A549 (cell line): ENCODE results near the gene ANTKMT. TPM values are rescaled to one million over a fixed set of nuclear protein-coding genes. Genes with fewer than 3 reads are reported as not detected.

Source experiments
- ATAC-seq, 2 experiments: fragments of 200-7000 bp in 1 of 2; fragments of >200 bp in 1 of 2; cut with Nextera tagmentation in 1 of 2; cut with Tn5 transposase in 1 of 2; 3 replicates each; pipeline versions ENCODE4 v1.8.0 to v1.9.1; 2018 to 2020; ENCODE audit warnings: mild to moderate bottlenecking in 1 of 2, moderate library complexity in 1 of 2
- CTCF ChIA-PET: fragments of 300-600 bp; sonication (Branson Sonifier 250); formaldehyde crosslinking; extraction: SDS; loops from one replicate; lab custom pipeline; 2021; ENCODE audit warnings: antibody characterized with exemption, inconsistent platforms; lab: Yijun Ruan, JAX
- POLR2A ChIA-PET: fragments of 350-600 bp; formaldehyde crosslinking; extraction: SDS; loops from one replicate; lab custom pipeline; 2021; ENCODE audit warnings: antibody characterized with exemption, inconsistent platforms; lab: Yijun Ruan, JAX
- DNase-seq, 2 experiments: peaks; one replicate each; pipeline versions ENCODE4 v3.0.0 to v3.0.0-alpha.2; 2011 to 2016; ENCODE audit warnings: low read depth in 1 of 2, low spot score in 1 of 2
- FAIRE-seq: peaks from 2 replicates; lab custom pipeline; 2011; peaks lifted over from hg19 to GRCh38; lab: Jason Lieb, UNC
- H3K27ac ChIP-seq, 2 experiments: fragments of >200 bp; sonication (Bioruptor Twin); formaldehyde crosslinking; 3 replicates each; pipeline ENCODE4 v1.5.1; 2016 to 2017
- H3K4me1 ChIP-seq: fragments of >200 bp; sonication (Bioruptor Twin); formaldehyde crosslinking; 3 replicates; pipeline ENCODE4 v1.6.1; 2016
- H3K4me2 ChIP-seq: fragments of >200 bp; sonication (Bioruptor Twin); formaldehyde crosslinking; 3 replicates; pipeline ENCODE4 v1.6.1; 2016
- H3K4me3 ChIP-seq: fragments of >200 bp; sonication (Bioruptor Twin); formaldehyde crosslinking; 3 replicates; pipeline ENCODE4 v1.5.1; 2016
- H3K9me3 ChIP-seq: fragments of >200 bp; sonication (Bioruptor Twin); formaldehyde crosslinking; 3 replicates; pipeline ENCODE4 v1.6.1; 2016
- BHLHE40 ChIP-seq: IDR thresholded peaks from 2 replicates; pipeline ENCODE4 v1.6.1; 2012; ENCODE audit warnings: low read depth, low read length, inconsistent platforms
- CBX2 ChIP-seq: fragments of 200-600 bp; sonication (generic); IDR thresholded peaks from 2 replicates; pipeline ENCODE4 v1.6.1; 2016; ENCODE audit warnings: low read depth, mild to moderate bottlenecking, borderline replicate concordance
- CBX8 ChIP-seq: fragments of 200-600 bp; sonication (generic); IDR thresholded peaks from 2 replicates; pipeline ENCODE4 v1.6.1; 2016
- CHD2 ChIP-seq: fragments of 150-350 bp; IDR thresholded peaks from 2 replicates; pipeline ENCODE4 v1.6.1; 2014; ENCODE audit warnings: low read length; ENCODE audit not compliant: partially characterized antibody
- CHD4 ChIP-seq: fragments of 200-600 bp; sonication (generic); IDR thresholded peaks from 2 replicates; pipeline ENCODE4 v1.6.1; 2016; ENCODE audit warnings: antibody characterized with exemption, mild to moderate bottlenecking, borderline replicate concordance
- ESRRA ChIP-seq: fragments of 150-350 bp; IDR thresholded peaks from 2 replicates; pipeline ENCODE4 v1.6.1; 2014; ENCODE audit warnings: mild to moderate bottlenecking, low read length, borderline replicate concordance
- FOSL2 ChIP-seq, 2 experiments: fragments of 450-650 bp in 1 of 2; fragments of >200 bp in 1 of 2; sonication (Bioruptor Twin) in 1 of 2; formaldehyde crosslinking; IDR thresholded peaks; 2 replicates each; pipeline versions ENCODE4 v1.5.0 to v1.6.1; 2016 to 2020; ENCODE audit warnings: mild to moderate bottlenecking in 1 of 2, moderate library complexity in 1 of 2
- GATA3 ChIP-seq: IDR thresholded peaks from 2 replicates; pipeline ENCODE4 v1.6.1; 2012; ENCODE audit warnings: borderline replicate concordance
- HDAC2 ChIP-seq: fragments of 200-600 bp; sonication (generic); IDR thresholded peaks from 2 replicates; pipeline ENCODE4 v1.6.1; 2016
- HES2 ChIP-seq: fragments of >200 bp; sonication (Bioruptor Twin); formaldehyde crosslinking; IDR thresholded peaks from 2 replicates; pipeline ENCODE4 v1.6.1; 2016
- HOXA7 ChIP-seq: fragments of 250-450 bp; sonication (Bioruptor Pico); IDR thresholded peaks from 2 replicates; pipeline ENCODE4 v1.5.0; 2020; ENCODE audit warnings: mild to moderate bottlenecking, moderate library complexity
- HOXB5 ChIP-seq: fragments of 250-450 bp; sonication (Bioruptor Pico); IDR thresholded peaks from 2 replicates; pipeline ENCODE4 v1.5.0; 2020; ENCODE audit warnings: mild to moderate bottlenecking, moderate library complexity
- KDM1A ChIP-seq: fragments of 200-600 bp; sonication (generic); IDR thresholded peaks from 2 replicates; pipeline ENCODE4 v1.6.1; 2016; ENCODE audit warnings: low read depth, mild to moderate bottlenecking
- KDM5A ChIP-seq: fragments of 200-600 bp; sonication (generic); IDR thresholded peaks from 2 replicates; pipeline ENCODE4 v1.6.1; 2016; ENCODE audit warnings: antibody characterized with exemption, mild to moderate bottlenecking
- MAX ChIP-seq: IDR thresholded peaks from 2 replicates; pipeline ENCODE4 v1.6.1; 2012
- MYC ChIP-seq: IDR thresholded peaks from 2 replicates; pipeline ENCODE4 v1.6.1; 2012; ENCODE audit warnings: mild to moderate bottlenecking, inconsistent platforms, low read length, improper control_type of control experiment, borderline replicate concordance
- NR3C1 ChIP-seq: fragments of >200 bp; sonication (Bioruptor Twin); formaldehyde crosslinking; IDR thresholded peaks from 3 replicates; pipeline ENCODE4 v1.6.1; 2017
- POLR2A ChIP-seq: IDR thresholded peaks from 2 replicates; pipeline ENCODE4 v1.6.1; 2012; ENCODE audit warnings: mild to moderate bottlenecking, low read length
- RAD21 ChIP-seq, 2 experiments: fragments of >200 bp in 1 of 2; sonication (Bioruptor Twin) in 1 of 2; formaldehyde crosslinking in 1 of 2; IDR thresholded peaks in 1 of 2; conservative IDR thresholded peaks in 1 of 2; 2 replicates in 1 of 2; 3 replicates in 1 of 2; pipeline ENCODE4 v1.6.1; 2012 to 2018; ENCODE audit warnings: inconsistent platforms in 1 of 2
- RARB ChIP-seq: fragments of 250-450 bp; sonication (Bioruptor Pico); IDR thresholded peaks from 2 replicates; pipeline ENCODE4 v1.8.0; 2021; ENCODE audit warnings: mild to moderate bottlenecking, moderate library complexity
- RFX5 ChIP-seq: fragments of 450-650 bp; IDR thresholded peaks from 2 replicates; pipeline ENCODE4 v1.7.1; 2014; ENCODE audit warnings: antibody characterized with exemption, mild to moderate bottlenecking, moderate library complexity
- SMC3 ChIP-seq: fragments of >200 bp; sonication (Bioruptor Twin); formaldehyde crosslinking; IDR thresholded peaks from 3 replicates; pipeline ENCODE4 v1.6.1; 2018; ENCODE audit warnings: inconsistent platforms
- ZSCAN20 ChIP-seq: fragments of 250-450 bp; sonication (Bioruptor Pico); IDR thresholded peaks from 2 replicates; pipeline ENCODE4 v1.8.0; 2022; ENCODE audit warnings: mild to moderate bottlenecking, moderate library complexity
- WGBS: methylation state at CpG from one replicate; pipeline ENCODE4 v1.1.6; 2017; ENCODE audit errors: missing lambda C conversion rate; 5-methylcytosine and 5-hydroxymethylcytosine counted together
- polyA plus RNA-seq, 4 experiments: library from polyadenylated mRNA; depleted of rRNA in 3 of 4; stranded (reverse); fragments of >200 nt; fragmentation: RNase III in 1 of 4; extraction: RNeasy Plus Mini Kit Qiagen cat#74134 plus additional on column Dnase treatment in 1 of 4; gene quantifications; 2 replicates in 3 of 4; 3 replicates in 1 of 4; pipeline ENCODE4 v1.2.3, GENCODE V29; 2011 to 2017

The ANTKMT gene
- polyA plus RNA-seq, 2 of the 4 experiments (the other 2 are of a cell fraction): 11.9 to 55.8 TPM

- POLR2A ChIA-PET: no interaction called here
- Histone ChIP-seq H3K4me1 (peaks cover 35% of the 10 kb centered on the region), H3K9me3 (no peaks in the 10 kb centered on the region), H3K4me2 (no peak overlapping the region), H3K27ac (peak overlapping the region in 1 of 2 experiments; percentile 79; a peak in 2 of 6 replicates), H3K4me3 (no peak overlapping the region)
- DNase-seq: no peak
- TF ChIP-seq FOSL2 (IDR thresholded peaks at IDR 0.05) (no peak), FOSL2 (CRISPR knock-in tag; IDR thresholded peaks at IDR 0.05) (no peak), HES2 (no peak), CHD2 (no peak), POLR2A (no peak), BHLHE40 (no peak), RFX5 (no peak), ZSCAN20 (no peak), RARB (CRISPR knock-in tag) (no peak), SMC3 (no peak), HOXB5 (no peak), CBX8 (no peak), ESRRA (no peak), CBX2 (no peak), RAD21 (conservative IDR thresholded peaks at IDR 0.05 in 1 of 2, IDR thresholded peaks at IDR 0.05 in 1 of 2) (no peak), HOXA7 (CRISPR knock-in tag) (no peak)
- FAIRE-seq: no peak
- ATAC-seq: no peak
- CTCF ChIA-PET: interaction anchor here (1.5 to 15.8 kb wide), 5 partner anchors 9 to 27 kb away, joined by 4 to 105 read pairs (median 15); partner anchors contain the start of genes CHTF18, CIAO3 and RPUSD1
- 93% methylated on average over 34 of the region's 34 CpGs for WGBS
Observed at GRCh38 chr16:759110-759910, 38.4 kb downstream of the ANTKMT start.

GRCh38 chr16:760065-760464 lies 39.1 kb downstream of the ANTKMT start:
- no peak for ATAC-seq
- POLR2A ChIA-PET: no interaction called here
- peak overlapping the region; percentile 66 to 79; a peak in 5 of 6 replicates for H3K27ac ChIP-seq

GRCh38 chr16:760545-761343 lies 39.8 kb downstream of the ANTKMT start, which contains the start of gene MSLN:
Gene MSLN (plus strand): TSS chr16:760734. CDS start chr16:762681, 1,947 bp downstream.
- FAIRE-seq (no peak), ATAC-seq (peak; percentile 22 to 62; a peak in 3 of 6 replicates), DNase-seq (peak in 1 of 2 experiments; percentile 71)
- H3K27ac ChIP-seq: peak within 1 kb of the TSS; percentile 66 to 79; a peak in 5 of 6 replicates
- TF ChIP-seq FOSL2 (IDR thresholded peaks at IDR 0.05) (no peak), FOSL2 (CRISPR knock-in tag; IDR thresholded peaks at IDR 0.05) (peak; percentile 16; the same call in 1 of the 2 replicates), MAX (peak; percentile 24; the same call in 1 of the 2 replicates), HDAC2 (no peak), CHD4 (no peak)
- CTCF ChIA-PET: interaction anchor here (0.8 to 15.8 kb wide), 13 partner anchors 10 to 433 kb away, joined by 3 to 105 read pairs (median 4); partner anchors contain the start of genes CHTF18, CIAO3 and RPUSD1
- WGBS: 55% methylated on average over 29 of the region's 37 CpGs
- H3K4me1 ChIP-seq: peaks cover 35% of the 10 kb centered on the region
- H3K9me3 ChIP-seq: no peaks in the 10 kb centered on the region
- H3K4me3 ChIP-seq: no peak within 1 kb of the TSS
- H3K4me2 ChIP-seq: peak within 1 kb of the TSS; percentile 68
- POLR2A ChIA-PET: no interaction called here

More at GRCh38 chr16:760065-760464, 39.1 kb downstream of the ANTKMT start:
- CTCF ChIA-PET: interaction anchor here (0.9 to 15.8 kb wide), 9 partner anchors 10 to 434 kb away, joined by 3 to 105 read pairs (median 4); partner anchors contain the start of genes CHTF18, CIAO3 and RPUSD1
- no peak for FAIRE-seq
- Histone ChIP-seq H3K4me2 (peak overlapping the region; percentile 68), H3K4me1 (peaks cover 35% of the 10 kb centered on the region), H3K4me3 (no peak overlapping the region), H3K9me3 (no peaks in the 10 kb centered on the region)
- TF ChIP-seq KDM5A: no peak
- no peak for TF ChIP-seq MYC
- no peak for TF ChIP-seq NR3C1
- no peak for TF ChIP-seq GATA3
- no peak for TF ChIP-seq KDM1A
- TF ChIP-seq CBX8: no peak
- 86% methylated on average over 10 of the region's 15 CpGs for WGBS
- DNase-seq: no peak
